ENCODE data around the gene S100A3. TPM values are rescaled to one million over a fixed set of nuclear protein-coding genes. Genes with fewer than 3 reads are reported as not detected.

S100A3 gene
- total and polyA plus RNA-seq, 2 of the 13 experiments (the other 11 are each of a cell fraction or from before 2014, with no cell fraction given) = 2.5 to 4.5 TPM

DNA sequence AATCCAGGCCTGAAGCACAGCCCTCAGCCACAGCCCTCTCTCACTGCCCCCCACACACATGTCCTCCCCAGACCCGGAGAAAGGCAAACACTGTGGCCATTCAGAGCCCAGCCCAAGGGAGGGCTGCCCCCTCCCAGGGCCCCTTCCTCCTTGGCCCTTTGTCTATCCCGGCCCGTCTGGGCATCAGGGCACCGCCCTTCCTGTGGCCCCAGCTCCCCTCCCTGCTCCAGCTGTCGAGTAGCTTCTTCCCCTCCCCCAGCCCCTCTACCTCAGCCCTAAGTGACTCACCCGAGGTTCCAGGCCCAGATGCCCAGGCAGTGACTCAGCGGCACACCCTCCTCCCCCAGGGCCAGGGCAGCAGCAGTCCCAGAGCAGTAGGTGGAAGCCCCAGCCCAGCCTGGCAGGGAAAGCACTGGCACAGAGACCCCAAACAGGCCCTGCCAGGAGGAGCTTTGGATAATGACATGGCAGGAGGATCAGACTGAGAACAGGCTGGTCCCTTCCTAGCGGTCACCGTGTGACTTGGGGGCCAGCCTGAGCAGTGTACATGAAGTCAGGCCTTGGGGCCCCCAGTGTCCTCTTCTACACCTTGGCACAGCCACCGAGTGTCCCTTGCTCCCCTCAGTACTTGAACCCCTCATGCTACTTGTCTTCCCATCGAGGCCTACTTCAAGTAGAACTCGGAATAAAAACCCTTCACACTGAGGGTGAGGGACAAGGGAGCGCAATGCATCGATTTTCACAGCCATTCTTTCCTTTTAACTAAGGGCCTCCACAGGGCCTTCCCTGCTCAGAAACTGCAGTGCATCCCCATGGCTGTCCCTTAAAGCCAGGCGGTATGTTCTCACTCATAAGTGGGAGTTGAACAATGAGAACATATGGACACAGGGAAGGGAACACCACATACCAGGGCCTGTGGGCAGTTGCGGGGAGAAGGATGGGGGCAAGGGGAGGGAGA is 17.6 kb upstream of the S100A3 start (continued):
- TF ChIP-seq, protein P1, sequence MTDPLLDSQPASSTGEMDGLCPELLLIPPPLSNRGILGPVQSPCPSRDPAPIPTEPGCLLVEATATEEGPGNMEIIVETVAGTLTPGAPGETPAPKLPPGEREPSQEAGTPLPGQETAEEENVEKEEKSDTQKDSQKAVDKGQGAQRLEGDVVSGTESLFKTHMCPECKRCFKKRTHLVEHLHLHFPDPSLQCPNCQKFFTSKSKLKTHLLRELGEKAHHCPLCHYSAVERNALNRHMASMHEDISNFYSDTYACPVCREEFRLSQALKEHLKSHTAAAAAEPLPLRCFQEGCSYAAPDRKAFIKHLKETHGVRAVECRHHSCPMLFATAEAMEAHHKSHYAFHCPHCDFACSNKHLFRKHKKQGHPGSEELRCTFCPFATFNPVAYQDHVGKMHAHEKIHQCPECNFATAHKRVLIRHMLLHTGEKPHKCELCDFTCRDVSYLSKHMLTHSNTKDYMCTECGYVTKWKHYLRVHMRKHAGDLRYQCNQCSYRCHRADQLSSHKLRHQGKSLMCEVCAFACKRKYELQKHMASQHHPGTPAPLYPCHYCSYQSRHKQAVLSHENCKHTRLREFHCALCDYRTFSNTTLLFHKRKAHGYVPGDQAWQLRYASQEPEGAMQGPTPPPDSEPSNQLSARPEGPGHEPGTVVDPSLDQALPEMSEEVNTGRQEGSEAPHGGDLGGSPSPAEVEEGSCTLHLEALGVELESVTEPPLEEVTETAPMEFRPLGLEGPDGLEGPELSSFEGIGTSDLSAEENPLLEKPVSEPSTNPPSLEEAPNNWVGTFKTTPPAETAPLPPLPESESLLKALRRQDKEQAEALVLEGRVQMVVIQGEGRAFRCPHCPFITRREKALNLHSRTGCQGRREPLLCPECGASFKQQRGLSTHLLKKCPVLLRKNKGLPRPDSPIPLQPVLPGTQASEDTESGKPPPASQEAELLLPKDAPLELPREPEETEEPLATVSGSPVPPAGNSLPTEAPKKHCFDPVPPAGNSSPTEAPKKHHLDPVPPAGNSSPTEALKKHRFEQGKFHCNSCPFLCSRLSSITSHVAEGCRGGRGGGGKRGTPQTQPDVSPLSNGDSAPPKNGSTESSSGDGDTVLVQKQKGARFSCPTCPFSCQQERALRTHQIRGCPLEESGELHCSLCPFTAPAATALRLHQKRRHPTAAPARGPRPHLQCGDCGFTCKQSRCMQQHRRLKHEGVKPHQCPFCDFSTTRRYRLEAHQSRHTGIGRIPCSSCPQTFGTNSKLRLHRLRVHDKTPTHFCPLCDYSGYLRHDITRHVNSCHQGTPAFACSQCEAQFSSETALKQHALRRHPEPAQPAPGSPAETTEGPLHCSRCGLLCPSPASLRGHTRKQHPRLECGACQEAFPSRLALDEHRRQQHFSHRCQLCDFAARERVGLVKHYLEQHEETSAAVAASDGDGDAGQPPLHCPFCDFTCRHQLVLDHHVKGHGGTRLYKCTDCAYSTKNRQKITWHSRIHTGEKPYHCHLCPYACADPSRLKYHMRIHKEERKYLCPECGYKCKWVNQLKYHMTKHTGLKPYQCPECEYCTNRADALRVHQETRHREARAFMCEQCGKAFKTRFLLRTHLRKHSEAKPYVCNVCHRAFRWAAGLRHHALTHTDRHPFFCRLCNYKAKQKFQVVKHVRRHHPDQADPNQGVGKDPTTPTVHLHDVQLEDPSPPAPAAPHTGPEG (CRISPR knock-in tag; IDR thresholded peaks at IDR 0.05) = no peak
- TF ChIP-seq SRY (CRISPR knock-in tag; IDR thresholded peaks at IDR 0.05) (no peak), CENPT (CRISPR knock-in tag; IDR thresholded peaks at IDR 0.05; ENCODE audit: low read depth) (no peak), ELF4 (CRISPR knock-in tag; IDR thresholded peaks at IDR 0.05; ENCODE audit: borderline replicate concordance) (no peak), ZNF644 (CRISPR knock-in tag; IDR thresholded peaks at IDR 0.05; ENCODE audit: low read depth) (0 out of 2 replicates have a peak, but pooled peaks have one; percentile 5), ZNF782 (CRISPR knock-in tag; IDR thresholded peaks at IDR 0.05; ENCODE audit: borderline replicate concordance) (peak; percentile 44; the same call in 1 of the 2 replicates), NFATC3 (CRISPR knock-in tag; IDR thresholded peaks at IDR 0.05) (no peak), RXRB (CRISPR knock-in tag; IDR thresholded peaks at IDR 0.05; ENCODE audit: borderline replicate concordance) (peak; percentile 43; the same call in 1 of the 2 replicates), MEIS2 (CRISPR knock-in tag; IDR thresholded peaks at IDR 0.05) (0 out of 2 replicates have a peak, but pooled peaks have one; percentile 35), EEA1 (CRISPR knock-in tag; IDR thresholded peaks at IDR 0.05; ENCODE audit: borderline replicate concordance) (no peak), SP5 (CRISPR knock-in tag; IDR thresholded peaks at IDR 0.05; ENCODE audit: borderline replicate concordance, low read depth) (peak; percentile 65; the same call in 1 of the 2 replicates), ZNF562 (CRISPR knock-in tag; IDR thresholded peaks at IDR 0.05; ENCODE audit: borderline replicate concordance) (no peak), YY1 (IDR thresholded peaks at IDR 0.05; ENCODE audit: insufficient read depth, insufficient replicate concordance, low read depth, low read length) (peak; percentile 12), ZNF724P (CRISPR knock-in tag; IDR thresholded peaks at IDR 0.05; ENCODE audit: borderline replicate concordance) (no peak), BORCS8-MEF2B (CRISPR knock-in tag; IDR thresholded peaks at IDR 0.05) (0 out of 2 replicates have a peak, but pooled peaks have one; percentile 32)
- TF ChIP-seq, protein P2, sequence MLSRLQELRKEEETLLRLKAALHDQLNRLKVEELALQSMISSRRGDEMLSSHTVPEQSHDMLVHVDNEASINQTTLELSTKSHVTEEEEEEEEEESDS (CRISPR knock-in tag; IDR thresholded peaks at IDR 0.05; ENCODE audit: borderline replicate concordance) = no peak
- TF ChIP-seq, protein P3, sequence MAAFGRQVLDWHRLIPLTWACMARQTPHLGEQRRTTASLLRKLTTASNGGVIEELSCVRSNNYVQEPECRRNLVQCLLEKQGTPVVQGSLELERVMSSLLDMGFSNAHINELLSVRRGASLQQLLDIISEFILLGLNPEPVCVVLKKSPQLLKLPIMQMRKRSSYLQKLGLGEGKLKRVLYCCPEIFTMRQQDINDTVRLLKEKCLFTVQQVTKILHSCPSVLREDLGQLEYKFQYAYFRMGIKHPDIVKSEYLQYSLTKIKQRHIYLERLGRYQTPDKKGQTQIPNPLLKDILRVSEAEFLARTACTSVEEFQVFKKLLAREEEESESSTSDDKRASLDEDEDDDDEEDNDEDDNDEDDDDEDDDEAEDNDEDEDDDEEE (CRISPR knock-in tag; IDR thresholded peaks at IDR 0.05) = no peak
- TF ChIP-seq, protein P4, sequence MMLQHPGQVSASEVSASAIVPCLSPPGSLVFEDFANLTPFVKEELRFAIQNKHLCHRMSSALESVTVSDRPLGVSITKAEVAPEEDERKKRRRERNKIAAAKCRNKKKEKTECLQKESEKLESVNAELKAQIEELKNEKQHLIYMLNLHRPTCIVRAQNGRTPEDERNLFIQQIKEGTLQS (CRISPR knock-in tag; IDR thresholded peaks at IDR 0.05) = peak; percentile 97
- TF ChIP-seq, protein P5, sequence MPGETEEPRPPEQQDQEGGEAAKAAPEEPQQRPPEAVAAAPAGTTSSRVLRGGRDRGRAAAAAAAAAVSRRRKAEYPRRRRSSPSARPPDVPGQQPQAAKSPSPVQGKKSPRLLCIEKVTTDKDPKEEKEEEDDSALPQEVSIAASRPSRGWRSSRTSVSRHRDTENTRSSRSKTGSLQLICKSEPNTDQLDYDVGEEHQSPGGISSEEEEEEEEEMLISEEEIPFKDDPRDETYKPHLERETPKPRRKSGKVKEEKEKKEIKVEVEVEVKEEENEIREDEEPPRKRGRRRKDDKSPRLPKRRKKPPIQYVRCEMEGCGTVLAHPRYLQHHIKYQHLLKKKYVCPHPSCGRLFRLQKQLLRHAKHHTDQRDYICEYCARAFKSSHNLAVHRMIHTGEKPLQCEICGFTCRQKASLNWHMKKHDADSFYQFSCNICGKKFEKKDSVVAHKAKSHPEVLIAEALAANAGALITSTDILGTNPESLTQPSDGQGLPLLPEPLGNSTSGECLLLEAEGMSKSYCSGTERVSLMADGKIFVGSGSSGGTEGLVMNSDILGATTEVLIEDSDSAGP (CRISPR knock-in tag; IDR thresholded peaks at IDR 0.05; ENCODE audit: borderline replicate concordance) = peak; percentile 56; the same call in 1 of the 2 replicates

Measured in HepG2 (cell line).